ENCODE data around the gene MRGPRG.

DNA sequence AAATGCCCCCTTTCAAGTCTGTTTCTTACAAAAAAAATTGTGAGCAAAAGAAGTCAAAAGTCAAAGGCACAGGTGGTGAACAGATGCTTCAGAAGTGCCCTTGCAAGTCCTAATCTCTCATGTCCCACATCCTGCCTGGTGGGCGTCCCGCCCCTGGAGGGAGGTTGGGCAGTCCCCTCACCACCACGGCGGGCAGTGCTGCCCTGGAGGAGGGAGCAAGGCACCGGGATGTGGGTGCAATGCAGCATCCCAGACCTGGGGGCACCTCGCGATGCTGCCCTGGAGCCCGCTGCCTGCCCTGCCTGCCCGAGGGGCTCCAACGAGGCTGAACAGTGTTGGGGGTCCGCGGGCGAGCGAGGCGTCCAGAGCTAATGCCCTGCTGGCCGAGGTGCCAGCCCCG, 15.9 kb downstream of the MRGPRG start:
- TF ChIP-seq, protein P1, sequence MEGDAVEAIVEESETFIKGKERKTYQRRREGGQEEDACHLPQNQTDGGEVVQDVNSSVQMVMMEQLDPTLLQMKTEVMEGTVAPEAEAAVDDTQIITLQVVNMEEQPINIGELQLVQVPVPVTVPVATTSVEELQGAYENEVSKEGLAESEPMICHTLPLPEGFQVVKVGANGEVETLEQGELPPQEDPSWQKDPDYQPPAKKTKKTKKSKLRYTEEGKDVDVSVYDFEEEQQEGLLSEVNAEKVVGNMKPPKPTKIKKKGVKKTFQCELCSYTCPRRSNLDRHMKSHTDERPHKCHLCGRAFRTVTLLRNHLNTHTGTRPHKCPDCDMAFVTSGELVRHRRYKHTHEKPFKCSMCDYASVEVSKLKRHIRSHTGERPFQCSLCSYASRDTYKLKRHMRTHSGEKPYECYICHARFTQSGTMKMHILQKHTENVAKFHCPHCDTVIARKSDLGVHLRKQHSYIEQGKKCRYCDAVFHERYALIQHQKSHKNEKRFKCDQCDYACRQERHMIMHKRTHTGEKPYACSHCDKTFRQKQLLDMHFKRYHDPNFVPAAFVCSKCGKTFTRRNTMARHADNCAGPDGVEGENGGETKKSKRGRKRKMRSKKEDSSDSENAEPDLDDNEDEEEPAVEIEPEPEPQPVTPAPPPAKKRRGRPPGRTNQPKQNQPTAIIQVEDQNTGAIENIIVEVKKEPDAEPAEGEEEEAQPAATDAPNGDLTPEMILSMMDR (IDR thresholded peaks at IDR 0.05 in 2 of 3, conservative IDR thresholded peaks at IDR 0.05 in 1 of 3; ENCODE audit: borderline replicate concordance in 1 of 3, insufficient read depth in 1 of 3, low read depth in 2 of 3, low read length in 2 of 3): no peak
- TF ChIP-seq POLR2A (IDR thresholded peaks at IDR 0.05; ENCODE audit: borderline replicate concordance, extremely low read depth, insufficient read depth, insufficient read length) (no peak), FOSL1 (IDR thresholded peaks at IDR 0.05; ENCODE audit: low read depth) (no peak), CEBPB (IDR thresholded peaks at IDR 0.05; ENCODE audit: low read depth) (no peak)
- TF ChIP-seq, protein P2, sequence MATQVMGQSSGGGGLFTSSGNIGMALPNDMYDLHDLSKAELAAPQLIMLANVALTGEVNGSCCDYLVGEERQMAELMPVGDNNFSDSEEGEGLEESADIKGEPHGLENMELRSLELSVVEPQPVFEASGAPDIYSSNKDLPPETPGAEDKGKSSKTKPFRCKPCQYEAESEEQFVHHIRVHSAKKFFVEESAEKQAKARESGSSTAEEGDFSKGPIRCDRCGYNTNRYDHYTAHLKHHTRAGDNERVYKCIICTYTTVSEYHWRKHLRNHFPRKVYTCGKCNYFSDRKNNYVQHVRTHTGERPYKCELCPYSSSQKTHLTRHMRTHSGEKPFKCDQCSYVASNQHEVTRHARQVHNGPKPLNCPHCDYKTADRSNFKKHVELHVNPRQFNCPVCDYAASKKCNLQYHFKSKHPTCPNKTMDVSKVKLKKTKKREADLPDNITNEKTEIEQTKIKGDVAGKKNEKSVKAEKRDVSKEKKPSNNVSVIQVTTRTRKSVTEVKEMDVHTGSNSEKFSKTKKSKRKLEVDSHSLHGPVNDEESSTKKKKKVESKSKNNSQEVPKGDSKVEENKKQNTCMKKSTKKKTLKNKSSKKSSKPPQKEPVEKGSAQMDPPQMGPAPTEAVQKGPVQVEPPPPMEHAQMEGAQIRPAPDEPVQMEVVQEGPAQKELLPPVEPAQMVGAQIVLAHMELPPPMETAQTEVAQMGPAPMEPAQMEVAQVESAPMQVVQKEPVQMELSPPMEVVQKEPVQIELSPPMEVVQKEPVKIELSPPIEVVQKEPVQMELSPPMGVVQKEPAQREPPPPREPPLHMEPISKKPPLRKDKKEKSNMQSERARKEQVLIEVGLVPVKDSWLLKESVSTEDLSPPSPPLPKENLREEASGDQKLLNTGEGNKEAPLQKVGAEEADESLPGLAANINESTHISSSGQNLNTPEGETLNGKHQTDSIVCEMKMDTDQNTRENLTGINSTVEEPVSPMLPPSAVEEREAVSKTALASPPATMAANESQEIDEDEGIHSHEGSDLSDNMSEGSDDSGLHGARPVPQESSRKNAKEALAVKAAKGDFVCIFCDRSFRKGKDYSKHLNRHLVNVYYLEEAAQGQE (IDR thresholded peaks at IDR 0.05; ENCODE audit: low read depth): no peak

Data from HCT116 (cell line).